Immature natural killer cell (primary cell): Measurements from ENCODE around the gene AP1G2. TPM values are rescaled to one million over a fixed set of nuclear protein-coding genes. Genes with fewer than 3 reads are reported as not detected.
"Not testable (repeated sequence)": the region's sequence is repeated elsewhere in the genome, so short reads cannot be mapped to it uniquely, and the experiment has no call there.

Source experiments
- DNase-seq, 3 donors: peaks; one replicate each; pipeline ENCODE4 v3.0.0; 2022; ENCODE audit warnings: mixed read lengths in 1 of 3
- H3K27ac Mint-ChIP-seq, 6 donors: one replicate each; pipeline ENCODE4 v1.8.0; 2020; ENCODE audit warnings: mixed read lengths in 6 of 6, mild to moderate bottlenecking in 5 of 6, inconsistent platforms in 4 of 6, moderate library complexity in 3 of 6
- H3K27me3 Mint-ChIP-seq, 3 donors: one replicate each; pipeline ENCODE4 v1.8.0; 2020 to 2021; ENCODE audit warnings: low read depth in 3 of 3, mild to moderate bottlenecking in 3 of 3, mixed read lengths in 3 of 3, moderate library complexity in 3 of 3, inconsistent platforms in 1 of 3
- H3K36me3 Mint-ChIP-seq, 3 donors: one replicate each; pipeline ENCODE4 v1.8.0; 2020; ENCODE audit warnings: mixed read lengths in 3 of 3, inconsistent platforms in 2 of 3, mild to moderate bottlenecking in 2 of 3
- H3K4me1 Mint-ChIP-seq, 2 donors: one replicate each; pipeline ENCODE4 v1.8.0; 2020; ENCODE audit warnings: inconsistent platforms in 2 of 2, mild to moderate bottlenecking in 2 of 2, mixed read lengths in 2 of 2, moderate library complexity in 1 of 2
- H3K4me3 Mint-ChIP-seq, 5 donors: one replicate each; pipeline ENCODE4 v1.8.0; 2020; ENCODE audit warnings: mild to moderate bottlenecking in 5 of 5, mixed read lengths in 5 of 5, inconsistent platforms in 3 of 5, moderate library complexity in 3 of 5
- H3K9me3 Mint-ChIP-seq, 6 donors: one replicate each; pipeline ENCODE4 v1.8.0; 2020; ENCODE audit warnings: mild to moderate bottlenecking in 6 of 6, mixed read lengths in 6 of 6, inconsistent platforms in 4 of 6, moderate library complexity in 3 of 6
- polyA plus RNA-seq, 3 donors: library from polyadenylated mRNA; unstranded; fragments of 300-500 nt; fragmentation: Illumina TruSeq; gene quantifications; one replicate each; pipeline ENCODE4 v1.2.3, GENCODE V29; 2021

The AP1G2 gene, protein sequence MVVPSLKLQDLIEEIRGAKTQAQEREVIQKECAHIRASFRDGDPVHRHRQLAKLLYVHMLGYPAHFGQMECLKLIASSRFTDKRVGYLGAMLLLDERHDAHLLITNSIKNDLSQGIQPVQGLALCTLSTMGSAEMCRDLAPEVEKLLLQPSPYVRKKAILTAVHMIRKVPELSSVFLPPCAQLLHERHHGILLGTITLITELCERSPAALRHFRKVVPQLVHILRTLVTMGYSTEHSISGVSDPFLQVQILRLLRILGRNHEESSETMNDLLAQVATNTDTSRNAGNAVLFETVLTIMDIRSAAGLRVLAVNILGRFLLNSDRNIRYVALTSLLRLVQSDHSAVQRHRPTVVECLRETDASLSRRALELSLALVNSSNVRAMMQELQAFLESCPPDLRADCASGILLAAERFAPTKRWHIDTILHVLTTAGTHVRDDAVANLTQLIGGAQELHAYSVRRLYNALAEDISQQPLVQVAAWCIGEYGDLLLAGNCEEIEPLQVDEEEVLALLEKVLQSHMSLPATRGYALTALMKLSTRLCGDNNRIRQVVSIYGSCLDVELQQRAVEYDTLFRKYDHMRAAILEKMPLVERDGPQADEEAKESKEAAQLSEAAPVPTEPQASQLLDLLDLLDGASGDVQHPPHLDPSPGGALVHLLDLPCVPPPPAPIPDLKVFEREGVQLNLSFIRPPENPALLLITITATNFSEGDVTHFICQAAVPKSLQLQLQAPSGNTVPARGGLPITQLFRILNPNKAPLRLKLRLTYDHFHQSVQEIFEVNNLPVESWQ
- 10 to 100 TPM; 62.9 to 80.7 (median 64.4) TPM for polyA plus RNA-seq

DNA sequence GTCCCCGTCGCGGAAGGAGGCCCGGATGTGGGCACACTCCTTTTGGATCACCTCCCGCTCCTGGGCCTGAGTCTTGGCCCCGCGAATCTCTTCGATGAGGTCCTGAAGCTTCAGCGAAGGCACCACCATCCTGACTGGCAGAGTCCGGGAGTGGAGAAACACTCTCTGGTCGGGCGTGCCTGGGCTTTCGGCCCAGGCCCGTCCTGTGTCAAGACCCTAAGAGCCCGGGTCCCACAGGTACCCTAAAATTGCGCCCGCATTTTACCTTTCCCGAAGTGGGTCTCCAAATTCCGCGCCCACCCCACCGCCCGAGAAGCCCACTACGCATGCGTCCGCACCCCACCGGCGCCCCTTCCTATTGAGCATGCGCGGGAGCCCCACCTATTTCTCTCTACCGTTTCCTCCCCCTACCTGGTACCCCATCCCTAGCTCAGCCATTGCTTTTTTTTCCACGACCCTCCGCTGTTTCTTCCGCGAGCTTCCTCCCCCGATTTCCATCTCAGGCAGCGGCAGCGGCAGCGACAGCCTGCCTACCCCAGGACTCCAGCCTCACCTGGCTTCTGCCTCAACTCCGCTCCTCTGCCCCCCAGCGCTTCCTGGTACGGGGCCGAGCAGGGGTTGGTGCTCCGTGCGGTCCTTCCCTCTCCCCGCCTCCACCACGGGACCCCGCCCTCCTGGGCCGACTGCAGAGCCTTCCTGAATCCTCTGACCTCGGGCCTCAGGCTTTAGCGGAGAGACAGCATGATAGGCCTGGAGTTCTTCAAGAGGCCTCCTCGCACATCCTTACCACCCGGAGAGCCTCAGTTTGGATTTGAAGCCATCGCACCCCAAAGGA lies at the start of gene AP1G2:
TSS of gene AP1G2 (minus strand) at position 606 of the 835 bp plus-strand sequence. CDS start at position 129, 477 bp downstream.
- H3K36me3 Mint-ChIP-seq, result peaks cover 4 to 9% (median 5%) of the 10 kb centered on the region in 3 donors
- H3K4me3 Mint-ChIP-seq, result peak within 1 kb of the TSS; percentile 97 to 100 (median 99)
- peaks cover 5 to 8% (median 7%) of the 10 kb centered on the region in 3 donors for H3K27me3 Mint-ChIP-seq
- H3K27ac Mint-ChIP-seq, result peak within 1 kb of the TSS; percentile 92 to 99 (median 95)
- peaks cover 34 to 38% of the 10 kb centered on the region in 2 donors for H3K4me1 Mint-ChIP-seq
- H3K9me3 Mint-ChIP-seq, result no peaks in the 10 kb centered on the region
- DNase-seq, result peak; percentile 78 to 83 (median 80)

DNA sequence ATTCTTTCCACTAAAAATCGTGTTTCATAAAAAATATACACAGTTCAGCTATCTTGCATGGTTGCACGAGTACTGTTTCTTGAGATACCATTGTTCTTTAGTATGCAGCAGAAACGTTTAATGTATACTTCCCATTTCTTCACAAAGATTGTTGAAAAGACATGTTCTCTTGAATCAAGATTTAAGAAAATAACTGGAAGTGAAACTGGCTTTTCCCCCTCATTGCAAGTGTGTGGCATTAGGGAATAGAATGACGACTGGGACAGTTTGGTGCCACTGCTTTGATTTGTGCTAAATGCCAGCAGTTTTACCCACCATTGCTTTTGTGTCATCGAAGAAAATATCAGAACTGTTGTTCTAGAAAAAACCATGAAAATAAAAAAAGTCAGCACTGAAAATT lies 48.3 kb upstream of the AP1G2 start:
- no peak for DNase-seq
- Mint-ChIP-seq H3K4me3 (no peak overlapping the region), H3K36me3 (no peaks in the 10 kb centered on the region), H3K27ac (no peak overlapping the region), H3K4me1 (peaks cover 7% of the 10 kb centered on the region in 2 donors), H3K27me3 (peaks cover 2 to 6% (median 2%) of the 10 kb centered on the region in 3 donors), H3K9me3 (no peaks in the 10 kb centered on the region)

GRCh38 chr14:23614395-23614828 lies 46.8 kb upstream of the AP1G2 start:
- Mint-ChIP-seq H3K36me3 (no peaks in the 10 kb centered on the region), H3K27me3 (peaks cover 2 to 6% (median 2%) of the 10 kb centered on the region in 3 donors), H3K9me3 (no peaks in the 10 kb centered on the region), H3K27ac (no peak overlapping the region), H3K4me1 (peaks cover 21 to 22% of the 10 kb centered on the region in 2 donors), H3K4me3 (no peak overlapping the region)
- no peak for DNase-seq

DNA sequence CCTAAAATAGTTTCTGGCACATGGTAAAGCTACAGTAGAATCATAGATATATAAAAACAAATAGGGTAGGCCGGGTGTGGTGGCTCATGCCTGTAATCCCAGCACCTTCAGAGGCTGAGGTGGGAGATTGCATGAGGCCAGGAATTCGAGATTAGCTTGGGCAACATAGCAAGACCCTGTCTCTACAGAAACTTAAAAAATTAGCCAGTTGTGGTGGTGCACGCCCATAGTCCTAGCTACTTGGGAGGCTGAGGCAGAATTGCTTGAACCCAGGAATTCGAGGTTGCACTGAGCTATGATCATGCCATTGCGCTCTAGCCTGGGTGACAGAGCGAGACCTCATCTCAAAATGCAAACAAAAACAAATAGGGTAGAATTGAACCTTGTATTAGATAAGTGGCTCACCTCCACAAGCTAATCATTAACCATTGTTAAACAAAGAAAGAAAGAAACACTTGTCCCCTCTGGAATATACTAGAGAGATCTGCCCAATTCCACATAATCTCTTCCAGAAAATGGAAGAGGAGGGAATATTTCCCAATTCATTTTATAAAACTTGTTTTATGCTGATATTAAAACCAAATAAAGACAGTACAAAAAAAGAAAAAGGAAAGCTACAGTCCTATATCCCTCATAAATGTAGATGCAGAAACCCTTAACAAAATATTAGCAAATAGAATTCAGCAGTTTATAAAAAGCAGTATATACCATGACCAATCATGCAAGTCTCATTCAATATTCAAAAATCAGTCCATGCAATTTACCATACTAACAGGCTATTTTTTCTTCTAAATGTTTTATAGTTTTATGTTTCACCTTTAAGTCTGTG lies 45.9 kb upstream of the AP1G2 start:
- no peak overlapping the region for H3K4me3 Mint-ChIP-seq
- peaks cover 29 to 30% of the 10 kb centered on the region in 2 donors for H3K4me1 Mint-ChIP-seq
- H3K9me3 Mint-ChIP-seq, result no peaks in the 10 kb centered on the region
- DNase-seq, result no peak
- H3K27me3 Mint-ChIP-seq, result peaks cover 2 to 6% (median 2%) of the 10 kb centered on the region in 3 donors
- H3K36me3 Mint-ChIP-seq, result peaks cover 0 to 3% (median 0%) of the 10 kb centered on the region in 3 donors
- no peak overlapping the region for H3K27ac Mint-ChIP-seq

DNA sequence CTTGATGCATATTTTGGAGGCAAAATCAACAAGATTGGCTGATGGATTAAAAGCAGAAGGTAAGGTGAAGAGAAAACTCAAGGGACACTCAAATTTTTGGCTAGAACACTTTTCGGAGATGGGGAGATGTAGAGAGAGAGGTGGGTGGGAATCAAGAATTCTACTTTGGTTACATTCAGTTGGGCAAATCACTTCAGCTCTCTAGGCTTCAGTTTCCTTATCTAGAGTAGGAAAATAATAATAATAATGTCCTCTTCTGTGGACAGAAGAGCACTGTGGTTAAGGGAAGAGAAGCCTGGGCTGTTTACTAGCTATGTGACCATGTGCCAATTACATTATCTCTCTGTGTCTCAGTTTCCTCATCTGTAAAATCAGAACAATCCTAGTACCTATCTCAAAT lies 45.2 kb upstream of the AP1G2 start:
- H3K4me3 Mint-ChIP-seq, result no peak overlapping the region
- peaks cover 2 to 6% (median 2%) of the 10 kb centered on the region in 3 donors for H3K27me3 Mint-ChIP-seq
- H3K27ac Mint-ChIP-seq, result peak overlapping the region in 1 of 6 donors; percentile 64
- peaks cover 0 to 3% (median 0%) of the 10 kb centered on the region in 3 donors for H3K36me3 Mint-ChIP-seq
- H3K9me3 Mint-ChIP-seq, result no peaks in the 10 kb centered on the region
- no peak for DNase-seq
- peaks cover 29 to 30% of the 10 kb centered on the region in 2 donors for H3K4me1 Mint-ChIP-seq

- Mint-ChIP-seq H3K4me3 (no peak overlapping the region), H3K36me3 (peaks cover 0 to 3% (median 0%) of the 10 kb centered on the region in 3 donors), H3K4me1 (peaks cover 29 to 30% of the 10 kb centered on the region in 2 donors), H3K9me3 (no peaks in the 10 kb centered on the region), H3K27ac (peak overlapping the region in 3 of 6 donors; percentile 14 to 64 (median 60)), H3K27me3 (peaks cover 2 to 6% (median 4%) of the 10 kb centered on the region in 3 donors)
- no peak for DNase-seq
Observed at GRCh38 chr14:23612354-23612732, 44.8 kb upstream of the AP1G2 start.

DNA sequence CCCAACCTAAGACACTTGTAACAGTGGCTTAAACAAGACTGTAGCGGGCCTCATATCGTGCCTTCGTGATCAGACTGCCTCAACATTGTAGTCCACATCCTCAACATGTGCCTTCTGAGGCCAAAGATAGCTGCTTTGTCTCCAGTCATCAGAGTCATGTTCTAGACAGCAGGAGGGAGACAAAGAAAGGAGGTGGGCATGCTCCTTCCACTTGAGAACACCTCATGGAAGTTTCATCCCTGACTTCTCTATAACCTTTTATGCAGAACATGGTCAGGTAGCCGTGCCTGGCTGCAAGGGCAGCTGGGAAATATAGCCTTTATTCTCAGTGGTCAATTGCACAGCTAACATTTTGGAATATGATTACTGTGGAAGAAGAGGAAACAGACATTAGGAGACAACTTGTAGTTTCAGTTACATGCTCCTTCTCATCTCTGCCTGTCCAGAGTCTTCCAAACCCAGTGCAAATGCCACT lies 43.3 kb upstream of the AP1G2 start:
- peak overlapping the region; percentile 94 to 99 (median 96) for H3K27ac Mint-ChIP-seq
- peak in 1 of 3 donors; percentile 33 for DNase-seq

DNA sequence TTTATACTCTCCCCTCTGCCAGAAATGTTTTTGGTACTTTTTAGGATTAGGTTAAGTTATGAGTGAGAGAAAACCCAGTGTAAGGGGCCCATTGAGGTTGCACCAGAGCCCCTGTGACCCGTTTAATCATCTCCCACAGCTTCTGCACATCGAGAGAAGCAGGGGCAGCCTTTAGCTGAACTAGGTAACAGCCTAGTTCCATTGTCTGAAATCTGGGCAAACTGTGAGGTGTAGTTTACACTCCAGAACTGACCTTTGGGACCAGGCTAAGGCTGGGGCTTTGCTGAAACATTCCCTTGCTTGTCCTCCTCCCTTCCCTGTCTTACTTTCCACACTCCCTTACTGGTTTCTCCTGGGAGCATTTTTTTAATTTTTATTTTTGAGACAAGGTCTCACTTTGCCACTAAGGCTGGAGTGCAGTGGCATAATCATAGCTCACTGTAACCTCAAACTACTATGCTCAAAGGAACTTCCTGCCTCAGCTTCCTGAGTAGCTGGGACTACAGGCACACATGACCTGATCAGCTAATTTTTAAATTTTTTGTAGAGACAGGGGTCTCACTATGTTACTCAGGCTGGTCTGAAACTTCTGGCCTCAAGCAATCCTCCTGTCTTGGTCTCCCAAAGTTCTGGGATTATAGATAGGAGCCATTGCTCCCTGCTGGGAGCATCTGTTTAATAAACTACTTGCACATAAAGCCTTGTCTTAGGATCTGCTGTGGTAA lies 42.7 kb upstream of the AP1G2 start:
- peaks cover 0 to 6% (median 4%) of the 10 kb centered on the region in 3 donors for H3K27me3 Mint-ChIP-seq
- H3K36me3 Mint-ChIP-seq, result peaks cover 0 to 3% (median 0%) of the 10 kb centered on the region in 3 donors
- H3K9me3 Mint-ChIP-seq, result peaks cover 0 to 2% (median 0%) of the 10 kb centered on the region in 6 donors
- H3K4me1 Mint-ChIP-seq, result peaks cover 29 to 30% of the 10 kb centered on the region in 2 donors
- peak overlapping the region; percentile 94 to 99 (median 96) for H3K27ac Mint-ChIP-seq
- peak overlapping the region; percentile 69 to 93 (median 83) for H3K4me3 Mint-ChIP-seq
- DNase-seq, result peak; percentile 28 to 41 (median 38)

More for the DNA sequence above, 43.3 kb upstream of the AP1G2 start:
- Mint-ChIP-seq H3K9me3 (peaks cover 0 to 2% (median 0%) of the 10 kb centered on the region in 6 donors), H3K36me3 (peaks cover 0 to 3% (median 0%) of the 10 kb centered on the region in 3 donors), H3K4me1 (peaks cover 29 to 30% of the 10 kb centered on the region in 2 donors), H3K27me3 (peaks cover 2 to 6% (median 4%) of the 10 kb centered on the region in 3 donors), H3K4me3 (peak overlapping the region; percentile 69 to 93 (median 83))

GRCh38 chr14:23609411-23610089 lies 42.0 kb upstream of the AP1G2 start:
- peak overlapping the region; percentile 94 to 99 (median 96) for H3K27ac Mint-ChIP-seq
- H3K27me3 Mint-ChIP-seq, H3K36me3 Mint-ChIP-seq, H3K9me3 Mint-ChIP-seq, DNase-seq: not testable (repeated sequence)
- peak overlapping the region; percentile 69 to 93 (median 83) for H3K4me3 Mint-ChIP-seq
- peaks cover 29 to 30% of the 10 kb centered on the region in 2 donors for H3K4me1 Mint-ChIP-seq

DNA sequence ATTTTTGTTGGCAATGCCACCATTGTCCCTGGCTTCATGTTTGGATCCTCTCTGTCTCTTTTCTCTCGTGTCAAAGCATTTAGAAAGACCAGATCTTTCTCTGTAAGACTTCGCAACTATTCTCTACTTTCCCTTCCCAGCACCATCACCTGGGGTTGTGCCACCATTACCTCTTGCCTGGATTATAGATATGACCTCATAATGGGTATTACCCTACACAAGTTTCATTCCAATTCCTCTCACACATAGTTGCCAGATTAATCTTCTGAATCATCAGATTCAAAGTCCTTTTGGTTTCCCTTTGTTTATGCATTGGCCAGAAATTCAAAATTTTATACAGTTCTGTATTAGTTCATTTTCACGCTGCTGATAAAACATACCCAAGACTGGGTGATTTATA lies 41.4 kb upstream of the AP1G2 start:
- H3K27me3 Mint-ChIP-seq, result peaks cover 0 to 4% (median 3%) of the 10 kb centered on the region in 3 donors
- peak overlapping the region in 5 of 6 donors; percentile 50 to 99 (median 96) for H3K27ac Mint-ChIP-seq
- peaks cover 0 to 2% (median 0%) of the 10 kb centered on the region in 6 donors for H3K9me3 Mint-ChIP-seq
- no peak for DNase-seq
- peak overlapping the region in 2 of 5 donors; percentile 1 to 48 for H3K4me3 Mint-ChIP-seq
- peaks cover 0 to 3% (median 0%) of the 10 kb centered on the region in 3 donors for H3K36me3 Mint-ChIP-seq
- H3K4me1 Mint-ChIP-seq, result peaks cover 29 to 30% of the 10 kb centered on the region in 2 donors

GRCh38 chr14:23608454-23608853 lies 40.9 kb upstream of the AP1G2 start:
- peaks cover 0 to 3% (median 2%) of the 10 kb centered on the region in 3 donors for H3K27me3 Mint-ChIP-seq
- H3K27ac Mint-ChIP-seq, result peak overlapping the region in 3 of 6 donors; percentile 62 to 97 (median 96)
- H3K4me1 Mint-ChIP-seq, result peaks cover 29 to 30% of the 10 kb centered on the region in 2 donors
- H3K36me3 Mint-ChIP-seq, result peaks cover 0 to 3% (median 0%) of the 10 kb centered on the region in 3 donors
- no peak overlapping the region for H3K4me3 Mint-ChIP-seq
- no peak for DNase-seq
- H3K9me3 Mint-ChIP-seq, result peaks cover 0 to 2% (median 0%) of the 10 kb centered on the region in 6 donors
